Liver (tissue), 9 donors: ENCODE measurements around the gene PRPF31. TPM values are rescaled to one million over a fixed set of nuclear protein-coding genes. Genes with fewer than 3 reads are reported as not detected.

ENCODE experiments used
- DNase-seq: peaks from one replicate; pipeline ENCODE4 v3.0.0-alpha.2; 2017; ENCODE audit warnings: low spot score
- H3K27ac ChIP-seq, 2 donors: one replicate each; pipeline ENCODE4 v1.7.0; 2013; ENCODE audit warnings: inconsistent platforms in 2 of 2, low read length in 2 of 2, control low read depth in 1 of 2, low read depth in 1 of 2, mild to moderate bottlenecking in 1 of 2
- H3K27me3 ChIP-seq, 4 donors: one replicate each; pipeline versions ENCODE4 v1.6.1 to v1.7.0; 2013; ENCODE audit warnings: low read length in 3 of 4, inconsistent platforms in 1 of 4, mild to moderate bottlenecking in 1 of 4, moderate library complexity in 1 of 4; ENCODE audit not compliant: control insufficient read depth in 4 of 4, insufficient read depth in 4 of 4
- H3K36me3 ChIP-seq, 4 donors: one replicate each; pipeline versions ENCODE4 v1.6.1 to v1.7.0; 2013; ENCODE audit warnings: low read length in 3 of 4, mild to moderate bottlenecking in 3 of 4, low read depth in 1 of 4, moderate library complexity in 1 of 4; ENCODE audit not compliant: control insufficient read depth in 4 of 4, insufficient read depth in 3 of 4
- H3K4me1 ChIP-seq, 4 donors: one replicate each; pipeline versions ENCODE4 v1.6.1 to v1.7.0; 2013; ENCODE audit warnings: low read length in 3 of 4, mild to moderate bottlenecking in 3 of 4, moderate library complexity in 1 of 4; ENCODE audit not compliant: control insufficient read depth in 4 of 4, insufficient read depth in 4 of 4
- H3K4me3 ChIP-seq, 3 donors: one replicate each; pipeline versions ENCODE4 v1.6.1 to v1.7.0; 2013; ENCODE audit warnings: low read length in 3 of 3, control low read depth in 1 of 3, low read depth in 1 of 3, mild to moderate bottlenecking in 1 of 3
- H3K9ac ChIP-seq, 2 donors: one replicate each; pipeline ENCODE4 v1.7.0; 2013; ENCODE audit warnings: low read length in 2 of 2, mild to moderate bottlenecking in 2 of 2, moderate library complexity in 2 of 2, control low read depth in 1 of 2, low read depth in 1 of 2
- H3K9me3 ChIP-seq, 4 donors: one replicate each; pipeline versions ENCODE4 v1.6.1 to v1.7.0; 2013; ENCODE audit warnings: low read length in 3 of 4; ENCODE audit not compliant: control insufficient read depth in 4 of 4
- ATF3 ChIP-seq: IDR thresholded peaks from 2 replicates; pipeline ENCODE4 v1.6.1; 2016; ENCODE audit warnings: antibody characterized with exemption
- CTCF ChIP-seq: fragments of 150-350 bp; IDR thresholded peaks from 2 replicates; pipeline ENCODE4 v1.5.1; 2017; ENCODE audit warnings: improper control_type of control experiment, low read depth, low read length; ENCODE audit not compliant: missing input control
- EGR1 ChIP-seq, 2 donors: IDR thresholded peaks; 2 replicates each; pipeline ENCODE4 v1.6.1; 2016 to 2018; ENCODE audit warnings: antibody characterized with exemption in 2 of 2, low read depth in 2 of 2
- FOXA1 ChIP-seq: IDR thresholded peaks from 2 replicates; pipeline ENCODE4 v1.6.1; 2016; ENCODE audit warnings: antibody characterized with exemption
- FOXA2 ChIP-seq: IDR thresholded peaks from 2 replicates; pipeline ENCODE4 v1.6.1; 2016; ENCODE audit warnings: antibody characterized with exemption
- GABPA ChIP-seq, 2 donors: IDR thresholded peaks in 1 of 2; conservative IDR thresholded peaks in 1 of 2; 2 replicates each; pipeline ENCODE4 v1.6.1; 2016; ENCODE audit warnings: antibody characterized with exemption in 2 of 2, mild to moderate bottlenecking in 1 of 2, moderate library complexity in 1 of 2
- HNF4A ChIP-seq, 2 donors: conservative IDR thresholded peaks; 2 replicates each; pipeline ENCODE4 v1.6.1; 2016; ENCODE audit warnings: antibody characterized with exemption in 2 of 2, mild to moderate bottlenecking in 2 of 2
- HNF4G ChIP-seq: IDR thresholded peaks from 2 replicates; pipeline ENCODE4 v1.6.1; 2016; ENCODE audit warnings: antibody characterized with exemption
- JUND ChIP-seq, 2 donors: IDR thresholded peaks; 2 replicates each; pipeline ENCODE4 v1.6.1; 2016; ENCODE audit warnings: antibody characterized with exemption in 2 of 2
- MAX ChIP-seq: IDR thresholded peaks from 2 replicates; pipeline ENCODE4 v1.6.1; 2016; ENCODE audit warnings: antibody characterized with exemption
- NR2F2 ChIP-seq: IDR thresholded peaks from 2 replicates; pipeline ENCODE4 v1.6.1; 2016; ENCODE audit warnings: antibody characterized with exemption
- RAD21 ChIP-seq, 2 donors: IDR thresholded peaks; 2 replicates each; pipeline ENCODE4 v1.6.1; 2016; ENCODE audit warnings: antibody characterized with exemption in 2 of 2, mild to moderate bottlenecking in 2 of 2
- REST ChIP-seq: IDR thresholded peaks from 2 replicates; pipeline ENCODE4 v1.6.1; 2016; ENCODE audit warnings: antibody characterized with exemption, mild to moderate bottlenecking
- RXRA ChIP-seq, 2 donors: IDR thresholded peaks; 2 replicates each; pipeline ENCODE4 v1.6.1; 2017 to 2018; ENCODE audit warnings: antibody characterized with exemption in 2 of 2, mild to moderate bottlenecking in 1 of 2
- SP1 ChIP-seq: IDR thresholded peaks from 2 replicates; pipeline ENCODE4 v1.6.1; 2018; ENCODE audit warnings: antibody characterized with exemption, mild to moderate bottlenecking
- TAF1 ChIP-seq: conservative IDR thresholded peaks from 2 replicates; pipeline ENCODE4 v1.6.1; 2016; ENCODE audit warnings: antibody characterized with exemption, mild to moderate bottlenecking
- YY1 ChIP-seq: IDR thresholded peaks from 2 replicates; pipeline ENCODE4 v1.6.1; 2016; ENCODE audit warnings: antibody characterized with exemption, mild to moderate bottlenecking
- whole genome bisulfite sequencing: extraction: QIAGEN DNeasy Blood & Tissue Kit; methylation state at CpG from one replicate; pipeline ENCODE4 v1.1.7; 2013; 5-methylcytosine and 5-hydroxymethylcytosine counted together
- polyA plus RNA-seq, 2 donors: library from polyadenylated mRNA; stranded (reverse) in 1 of 2; unstranded in 1 of 2; fragments of 200-250 nt in 1 of 2; fragments of >200 nt in 1 of 2; fragmentation: Nextera tagmentation in 1 of 2; extraction: Ambion mirVana in 1 of 2; gene quantifications; one replicate each; pipeline versions ENCODE4 v1.2.1 to v1.2.3, GENCODE V29; 2013 to 2015
- total RNA-seq, 2 donors: library from RNA; depleted of rRNA; stranded (reverse); fragments of >200 nt; gene quantifications; one replicate each; pipeline ENCODE4 v1.2.3, GENCODE V29; 2014
- donor health status: healthy.
- donor health status: healthy.
- donor health status: healthy.
- donor health status: healthy.
- donor health status: healthy.

The PRPF31 gene
- total and polyA plus RNA-seq, 4 donors, result 23.8 to 33.0 (median 28.7) TPM

- TF ChIP-seq HNF4G (no peak), RXRA (IDR thresholded peaks at IDR 0.05) (no peak), HNF4A (conservative IDR thresholded peaks at IDR 0.05) (no peak), ATF3 (no peak), GABPA (IDR thresholded peaks at IDR 0.05 in 1 of 2, conservative IDR thresholded peaks at IDR 0.05 in 1 of 2) (no peak), SP1 (no peak), RAD21 (IDR thresholded peaks at IDR 0.05) (no peak), JUND (IDR thresholded peaks at IDR 0.05) (no peak), CTCF (no peak), YY1 (no peak), FOXA2 (no peak), TAF1 (no peak), NR2F2 (no peak), EGR1 (IDR thresholded peaks at IDR 0.05; ENCODE audit: low read depth in 2 of 2) (no peak), MAX (no peak), REST (no peak), FOXA1 (no peak)
- Histone ChIP-seq H3K9me3 (peaks cover 4 to 6% (median 5%) of the 10 kb centered on the region in 4 donors), H3K4me3 (no peak overlapping the region), H3K4me1 (no peaks in the 10 kb centered on the region), H3K9ac (no peak overlapping the region), H3K27me3 (no peaks in the 10 kb centered on the region), H3K27ac (no peak overlapping the region), H3K36me3 (no peaks in the 10 kb centered on the region)
- WGBS, result 76% methylated on average over 5 of the region's 5 CpGs
- DNase-seq, result no peak
Measured at GRCh38 chr19:54077334-54077733, 38.2 kb upstream of the PRPF31 start.

- Histone ChIP-seq H3K9ac (no peak within 1 kb of the TSS), H3K4me3 (peak within 1 kb of the TSS in 2 of 3 donors; percentile 18 to 30), H3K9me3 (peaks cover 5 to 8% (median 7%) of the 10 kb centered on the region in 4 donors), H3K27me3 (no peaks in the 10 kb centered on the region), H3K36me3 (no peaks in the 10 kb centered on the region), H3K27ac (no peak within 1 kb of the TSS), H3K4me1 (no peaks in the 10 kb centered on the region)
- TF ChIP-seq HNF4A (conservative IDR thresholded peaks at IDR 0.05) (no peak), NR2F2 (no peak), HNF4G (no peak), RAD21 (IDR thresholded peaks at IDR 0.05) (no peak), FOXA1 (no peak), JUND (IDR thresholded peaks at IDR 0.05) (no peak), SP1 (no peak), EGR1 (IDR thresholded peaks at IDR 0.05; ENCODE audit: low read depth in 2 of 2) (no peak), ATF3 (no peak), TAF1 (no peak), RXRA (IDR thresholded peaks at IDR 0.05) (no peak), CTCF (no peak), GABPA (IDR thresholded peaks at IDR 0.05 in 1 of 2, conservative IDR thresholded peaks at IDR 0.05 in 1 of 2) (no peak)
- DNase-seq, result no peak
- WGBS, result 78% methylated on average over 7 of the region's 7 CpGs
Measured at GRCh38 chr19:54081032-54081431, 34.5 kb upstream of the PRPF31 start, which contains the start of gene TARM1. Gene TARM1, minus strand, starts transcription at chr19:54081365. Its CDS starts 25 bp downstream, at chr19:54081340.
